ES-I3 (cell line): ENCODE results near the gene LGALS7.

ENCODE experiments used
- H3K36me3 ChIP-seq: 2 replicates; pipeline ENCODE4 v1.6.1; 2013; ENCODE audit warnings: mild to moderate bottlenecking, low read length, control low read depth, moderate library complexity; ENCODE audit not compliant: insufficient read depth
- H3K4me1 ChIP-seq: 2 replicates; pipeline ENCODE4 v1.6.1; 2013; ENCODE audit warnings: mild to moderate bottlenecking, control low read depth, low read length; ENCODE audit not compliant: insufficient read depth
- H3K9ac ChIP-seq: 2 replicates; pipeline ENCODE4 v1.6.1; 2013; ENCODE audit warnings: low read depth, mild to moderate bottlenecking, low read length, moderate library complexity
- H3K9me3 ChIP-seq: 2 replicates; pipeline ENCODE4 v1.6.1; 2013; ENCODE audit warnings: mild to moderate bottlenecking, low read length, moderate library complexity; ENCODE audit not compliant: control insufficient read depth, insufficient read depth

Gene LGALS7

DNA sequence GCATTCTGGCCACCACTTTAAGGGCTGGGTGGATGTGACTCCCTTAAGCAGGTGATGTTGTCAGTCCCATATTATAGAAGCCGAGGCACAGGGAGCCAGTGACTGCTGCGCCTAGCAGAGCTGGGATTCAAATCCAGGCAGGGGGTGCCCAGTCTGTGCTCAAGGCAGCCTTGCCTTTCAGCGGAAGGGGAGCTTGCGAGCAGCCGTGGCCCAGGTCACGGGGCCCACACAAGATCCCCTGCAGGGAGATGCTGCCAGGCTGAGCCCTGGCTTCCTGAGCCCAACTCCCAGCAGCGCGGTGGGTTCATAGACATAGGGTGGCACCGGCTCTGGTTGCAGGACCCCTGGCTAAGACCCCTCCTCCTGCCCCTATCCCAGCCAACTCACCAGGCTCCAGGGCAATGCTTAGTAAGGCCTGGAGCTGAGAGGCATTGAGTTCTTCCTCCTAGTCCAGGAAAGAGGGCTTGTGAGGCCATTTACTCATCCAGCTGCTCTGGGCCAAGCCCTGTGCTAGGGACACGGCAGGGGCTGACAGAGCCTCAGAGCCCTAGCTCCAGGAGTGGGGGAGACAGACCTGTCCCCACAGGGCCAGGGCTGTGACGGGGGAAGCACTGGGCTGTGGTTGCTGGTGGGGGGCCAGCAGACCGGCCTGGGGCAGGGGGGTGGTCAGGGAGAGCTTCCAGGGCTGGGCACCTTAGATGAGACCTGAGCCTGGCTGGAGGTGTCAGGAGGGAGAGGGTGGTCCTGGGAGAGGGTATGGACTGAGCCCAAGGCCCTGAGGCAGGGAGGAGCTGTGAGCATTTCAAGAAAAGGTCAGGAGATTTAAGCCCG lies 38.7 kb downstream of the LGALS7 start:
- peaks cover 4% of the 10 kb centered on the region for H3K36me3 ChIP-seq
- H3K9me3 ChIP-seq = no peaks in the 10 kb centered on the region
- peak overlapping the region; percentile 65 for H3K9ac ChIP-seq
- H3K4me1 ChIP-seq = peaks cover 2% of the 10 kb centered on the region; the same call in 1 of the 2 replicates

GRCh38 chr19:38734176-38734425 lies 39.2 kb downstream of the LGALS7 start:
- H3K9ac ChIP-seq = no peak overlapping the region
- no peaks in the 10 kb centered on the region for H3K9me3 ChIP-seq
- peaks cover 2% of the 10 kb centered on the region; the same call in 1 of the 2 replicates for H3K4me1 ChIP-seq
- H3K36me3 ChIP-seq = peaks cover 4% of the 10 kb centered on the region

DNA sequence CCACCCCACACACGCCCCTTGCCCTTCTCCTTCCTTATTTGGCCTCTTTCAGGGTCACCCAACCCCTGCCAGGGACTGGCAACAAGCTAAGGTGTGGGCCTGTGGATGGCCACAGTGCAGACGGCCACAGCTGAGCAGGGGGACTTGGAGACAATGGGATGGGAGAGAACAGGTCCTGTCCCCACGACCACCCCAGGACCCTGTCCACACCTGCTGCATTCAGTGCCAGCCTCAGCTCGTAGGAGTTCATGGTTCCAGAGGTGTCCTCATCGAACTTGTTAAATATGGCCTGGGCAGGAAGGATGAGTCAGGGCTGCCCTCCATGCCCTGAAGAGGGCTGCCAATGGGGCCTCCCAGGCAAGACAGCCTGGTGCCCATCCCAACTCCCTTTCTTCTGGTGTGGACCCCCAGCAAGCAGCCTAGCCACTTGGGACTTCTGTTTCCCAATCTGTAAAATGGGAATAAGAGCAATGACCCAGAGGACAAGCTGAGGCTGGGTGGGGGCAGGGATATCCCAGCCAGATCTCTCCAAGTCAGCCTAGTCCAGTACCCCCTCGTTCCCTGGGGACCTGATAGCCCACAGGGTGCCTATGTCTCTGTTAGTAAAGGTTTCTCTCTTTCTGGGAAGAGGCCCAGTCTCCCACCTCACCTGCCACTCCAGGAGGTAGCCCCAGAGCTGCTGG lies 39.7 kb downstream of the LGALS7 start:
- Histone ChIP-seq H3K9ac (no peak overlapping the region), H3K9me3 (no peaks in the 10 kb centered on the region), H3K36me3 (peaks cover 4% of the 10 kb centered on the region), H3K4me1 (peaks cover 2% of the 10 kb centered on the region; the same call in 1 of the 2 replicates)

DNA sequence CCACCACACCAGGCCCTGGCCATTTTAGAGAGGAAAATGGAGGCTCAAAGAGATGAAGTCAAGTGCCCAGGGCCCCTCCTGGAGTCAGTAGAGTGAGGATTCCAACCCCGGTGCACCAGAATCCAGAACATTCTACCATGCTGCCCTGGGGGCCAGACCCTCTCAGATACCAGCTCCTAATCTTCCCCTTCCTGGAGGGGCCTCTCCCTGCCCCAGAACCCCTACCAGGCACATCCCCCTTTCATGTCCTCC lies 40.1 kb downstream of the LGALS7 start:
- Histone ChIP-seq H3K36me3 (peaks cover 4% of the 10 kb centered on the region), H3K9ac (no peak overlapping the region), H3K4me1 (peaks cover 2% of the 10 kb centered on the region; the same call in 1 of the 2 replicates), H3K9me3 (no peaks in the 10 kb centered on the region)

GRCh38 chr19:38731654-38732301 lies 41.5 kb downstream of the LGALS7 start:
- H3K4me1 ChIP-seq = peaks cover 2% of the 10 kb centered on the region; the same call in 1 of the 2 replicates
- H3K9me3 ChIP-seq = no peaks in the 10 kb centered on the region
- H3K36me3 ChIP-seq = peaks cover 15% of the 10 kb centered on the region
- H3K9ac ChIP-seq = no peak overlapping the region

DNA sequence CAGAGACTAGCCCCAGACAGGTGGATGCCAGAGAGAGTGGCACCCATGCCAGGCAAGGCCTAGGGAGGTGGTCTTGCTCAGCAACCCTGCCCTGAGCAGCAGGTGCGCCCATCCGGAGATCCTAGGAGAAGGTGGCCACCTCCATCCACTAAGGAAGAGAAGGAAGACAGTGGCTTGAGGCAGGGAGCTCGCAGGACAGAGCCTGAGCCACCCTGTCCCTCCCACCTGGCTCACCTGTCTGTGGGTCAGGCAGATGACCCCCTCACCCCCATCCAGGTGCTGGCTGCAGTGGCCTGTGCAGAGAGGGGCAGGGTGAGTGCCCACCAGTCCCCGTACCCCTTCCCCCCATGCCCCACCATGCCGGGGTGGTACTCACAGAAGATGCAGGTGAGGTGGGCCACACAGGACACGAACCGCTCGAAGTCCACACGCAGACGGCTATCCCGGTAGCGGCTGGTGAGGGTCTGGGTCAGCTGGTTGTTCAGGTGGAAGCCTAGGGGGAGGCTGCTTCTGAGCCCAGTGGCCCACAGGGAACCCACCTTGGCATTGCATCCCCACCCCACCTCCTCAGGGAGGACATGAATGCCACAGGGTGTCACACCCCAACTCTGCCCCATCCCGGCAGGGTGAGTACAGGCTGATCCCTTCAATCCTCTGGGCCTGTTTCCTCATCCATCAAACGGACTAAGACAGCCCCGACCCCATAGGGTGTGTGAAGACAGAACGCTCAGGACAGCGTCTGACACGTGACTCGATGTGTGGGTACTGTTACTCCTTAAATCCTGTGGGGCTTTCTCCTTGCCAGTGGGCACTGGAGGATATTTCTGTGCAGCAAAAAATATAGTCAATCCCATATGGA lies 42.4 kb downstream of the LGALS7 start:
- Histone ChIP-seq H3K4me1 (peaks cover 2% of the 10 kb centered on the region; the same call in 1 of the 2 replicates), H3K36me3 (peaks cover 16% of the 10 kb centered on the region), H3K9me3 (no peaks in the 10 kb centered on the region), H3K9ac (no peak overlapping the region)

DNA sequence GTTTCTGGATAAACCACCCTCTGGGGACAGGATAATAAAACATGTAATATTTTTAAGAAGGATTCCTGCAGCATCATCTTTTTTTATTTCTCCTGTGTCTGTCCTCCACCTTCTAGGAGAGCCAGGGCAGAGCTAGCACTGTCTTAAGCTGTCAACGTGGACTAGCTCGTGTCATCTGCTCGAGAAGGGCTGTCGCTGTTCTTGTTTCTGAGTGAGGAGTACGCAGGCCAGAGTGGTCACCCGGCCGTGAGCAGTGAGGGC lies 42.9 kb downstream of the LGALS7 start:
- H3K4me1 ChIP-seq = peaks cover 2% of the 10 kb centered on the region; the same call in 1 of the 2 replicates
- H3K36me3 ChIP-seq = peaks cover 21% of the 10 kb centered on the region

DNA sequence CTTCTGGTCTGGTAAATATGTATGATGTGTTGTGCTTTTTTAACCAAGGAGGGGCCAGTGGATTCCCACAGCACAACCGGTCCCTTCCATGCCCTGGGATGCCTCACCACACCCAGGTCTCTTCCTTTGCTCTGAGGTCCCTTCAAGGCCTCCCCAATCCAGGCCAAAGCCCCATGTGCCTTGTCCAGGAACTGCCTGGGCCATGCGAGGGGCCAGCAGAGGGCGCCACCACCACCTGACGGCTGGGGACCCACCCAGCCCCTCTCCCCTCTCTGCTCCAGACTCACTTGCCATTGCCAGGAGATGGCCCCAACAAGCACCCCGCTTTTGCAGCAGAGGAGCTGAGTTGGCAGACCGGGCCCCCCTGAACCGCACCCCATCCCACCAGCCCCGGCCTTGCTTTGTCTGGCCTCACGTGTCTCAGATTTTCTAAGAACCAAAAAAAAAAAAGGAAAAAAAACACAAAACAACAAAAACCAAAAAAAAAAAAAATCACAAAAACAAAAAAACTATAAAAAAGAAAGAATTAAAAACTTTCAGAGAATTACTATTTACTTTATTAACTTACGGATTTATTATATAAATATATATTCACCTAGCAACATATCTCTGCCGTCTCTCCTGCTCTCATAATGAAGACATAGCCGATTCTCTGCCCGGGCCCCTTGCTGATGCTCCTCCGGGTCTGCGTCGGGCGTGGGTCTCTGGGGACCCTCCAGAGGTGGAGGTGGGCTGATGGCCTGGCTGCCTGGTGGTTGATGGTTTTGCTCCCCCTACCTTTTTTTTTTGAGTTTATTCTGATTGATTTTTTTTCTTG lies 43.5 kb downstream of the LGALS7 start:
- no peaks in the 10 kb centered on the region for H3K9me3 ChIP-seq
- peaks cover 26% of the 10 kb centered on the region for H3K36me3 ChIP-seq
- no peak overlapping the region for H3K9ac ChIP-seq
- peaks cover 2% of the 10 kb centered on the region; the same call in 1 of the 2 replicates for H3K4me1 ChIP-seq

More for the DNA sequence above, 42.9 kb downstream of the LGALS7 start:
- Histone ChIP-seq H3K9me3 (no peaks in the 10 kb centered on the region), H3K9ac (no peak overlapping the region)

- Histone ChIP-seq H3K9me3 (no peaks in the 10 kb centered on the region), H3K9ac (no peak overlapping the region), H3K36me3 (peaks cover 29% of the 10 kb centered on the region), H3K4me1 (peaks cover 2% of the 10 kb centered on the region; the same call in 1 of the 2 replicates)
Observed at GRCh38 chr19:38728752-38729541, 44.4 kb downstream of the LGALS7 start.

GRCh38 chr19:38727868-38728660 lies 45.3 kb downstream of the LGALS7 start:
- Histone ChIP-seq H3K36me3 (peaks cover 36% of the 10 kb centered on the region), H3K4me1 (peaks cover 2% of the 10 kb centered on the region; the same call in 1 of the 2 replicates), H3K9me3 (no peaks in the 10 kb centered on the region), H3K9ac (no peak overlapping the region)

DNA sequence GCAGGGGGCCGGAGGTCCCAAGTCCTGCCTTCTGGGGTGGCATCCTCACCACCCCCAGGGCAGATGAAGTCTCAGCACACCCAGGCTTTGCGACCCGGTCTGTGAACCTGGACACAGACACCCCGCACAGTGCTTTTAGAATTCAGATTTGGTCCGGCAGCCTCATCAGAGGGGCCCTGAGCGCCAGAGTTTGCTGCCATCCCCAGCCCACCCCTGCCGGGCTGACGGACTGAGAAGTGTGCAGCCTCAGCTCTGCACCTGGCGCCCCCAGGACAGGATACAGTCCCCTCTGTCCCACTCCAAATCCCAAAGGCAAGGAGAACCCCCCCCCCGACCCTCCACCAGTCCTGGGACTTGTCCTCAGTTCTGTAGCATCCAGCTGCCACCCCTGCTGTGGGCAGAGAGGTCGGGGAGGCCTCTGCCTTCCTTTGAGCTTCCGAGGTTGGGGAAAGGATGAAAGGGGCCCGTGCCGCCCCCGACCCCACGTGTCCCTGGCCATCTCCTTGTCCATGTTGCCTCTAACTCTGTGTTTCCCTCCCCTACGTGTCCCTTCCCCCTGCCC lies 45.9 kb downstream of the LGALS7 start:
- no peak overlapping the region for H3K9ac ChIP-seq
- H3K36me3 ChIP-seq = peaks cover 43% of the 10 kb centered on the region
- no peaks in the 10 kb centered on the region; the same call in 1 of the 2 replicates for H3K4me1 ChIP-seq
- H3K9me3 ChIP-seq = no peaks in the 10 kb centered on the region

GRCh38 chr19:38726761-38727301 lies 46.5 kb downstream of the LGALS7 start:
- Histone ChIP-seq H3K9me3 (no peaks in the 10 kb centered on the region), H3K4me1 (no peaks in the 10 kb centered on the region), H3K36me3 (peaks cover 48% of the 10 kb centered on the region), H3K9ac (no peak overlapping the region)
